KMS-11 (cell line): Measurements from ENCODE around the gene PKD1.
"Not testable (repeated sequence)": the region's sequence is repeated elsewhere in the genome, so short reads cannot be mapped to it uniquely, and the experiment has no call there.

Experiments
- H2AFZ ChIP-seq: fragments of 200-600 bp; sonication (generic); 2 replicates; pipeline ENCODE4 v1.6.1; 2016; ENCODE audit warnings: antibody characterized with exemption, mixed run types, low read depth
- H3K27ac ChIP-seq: fragments of 200-600 bp; sonication (generic); 2 replicates; pipeline ENCODE4 v1.6.1; 2016; ENCODE audit warnings: mild to moderate bottlenecking, mixed run types
- H3K27me3 ChIP-seq: fragments of 200-600 bp; sonication (generic); 2 replicates; pipeline ENCODE4 v1.6.1; 2017; ENCODE audit warnings: mild to moderate bottlenecking, low read depth, mixed run types, moderate library complexity; ENCODE audit not compliant: insufficient read depth
- H3K36me3 ChIP-seq: fragments of 200-600 bp; sonication (generic); 2 replicates; pipeline ENCODE4 v1.6.1; 2017; ENCODE audit warnings: mild to moderate bottlenecking, mixed run types; ENCODE audit not compliant: insufficient read depth
- H3K4me1 ChIP-seq: fragments of 200-600 bp; sonication (generic); 2 replicates; pipeline ENCODE4 v1.6.1; 2016; ENCODE audit warnings: mild to moderate bottlenecking, low read depth, mixed run types; ENCODE audit not compliant: poor library complexity, severe bottlenecking
- H3K4me2 ChIP-seq: fragments of 200-600 bp; sonication (generic); 2 replicates; pipeline ENCODE4 v1.7.0; 2016; ENCODE audit warnings: mild to moderate bottlenecking, mixed run types
- H3K4me3 ChIP-seq: fragments of 200-600 bp; sonication (generic); IDR thresholded peaks from 2 replicates; pipeline ENCODE4 v1.6.1; 2017; ENCODE audit warnings: low read depth, low read length, mixed read lengths; ENCODE audit not compliant: insufficient read depth
- H3K79me2 ChIP-seq: fragments of 200-600 bp; sonication (generic); 2 replicates; pipeline ENCODE4 v1.6.1; 2016; ENCODE audit warnings: low read depth, mixed run types; ENCODE audit not compliant: insufficient read depth
- H3K9ac ChIP-seq: fragments of 200-600 bp; sonication (generic); 2 replicates; pipeline ENCODE4 v1.6.1; 2016; ENCODE audit warnings: mild to moderate bottlenecking, mixed run types
- H4K20me1 ChIP-seq: fragments of 200-600 bp; sonication (generic); 2 replicates; pipeline ENCODE4 v1.6.1; 2016; ENCODE audit warnings: mild to moderate bottlenecking, mixed run types; ENCODE audit not compliant: insufficient read depth

PKD1 gene

DNA sequence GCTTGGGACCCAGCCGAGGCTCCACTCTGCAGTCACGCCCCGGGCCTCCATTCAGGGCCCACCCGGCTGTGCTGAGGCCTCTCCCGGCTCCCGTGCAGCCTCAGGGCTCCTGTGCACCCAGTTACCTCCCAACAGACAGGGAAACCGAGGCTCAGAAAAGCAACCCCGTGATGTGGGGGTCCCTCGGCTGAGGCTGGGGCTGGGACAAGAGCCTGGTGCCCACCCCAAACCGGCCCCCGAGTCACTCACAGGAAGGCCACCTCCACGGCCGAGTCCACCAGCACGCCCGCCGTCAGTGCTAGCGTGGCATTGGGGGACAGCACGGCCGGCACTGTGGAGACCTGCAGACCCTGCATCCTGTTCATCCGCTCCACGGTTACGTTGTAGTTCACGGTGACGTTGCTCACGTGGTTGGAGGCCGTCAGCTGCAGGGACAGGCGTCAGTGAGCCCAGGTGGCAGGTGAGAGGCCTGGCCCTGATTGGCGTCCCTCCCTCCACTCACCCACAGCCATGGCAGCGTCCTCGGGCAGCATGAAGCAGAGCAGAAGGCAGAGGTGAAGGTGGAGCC, 23.1 kb downstream of the PKD1 start:
- H3K4me2 ChIP-seq, H2AFZ ChIP-seq, H3K4me3 ChIP-seq, H3K9ac ChIP-seq, H3K27ac ChIP-seq, H3K79me2 ChIP-seq, H3K27me3 ChIP-seq, H3K4me1 ChIP-seq, H4K20me1 ChIP-seq, H3K36me3 ChIP-seq: not testable (repeated sequence)

DNA sequence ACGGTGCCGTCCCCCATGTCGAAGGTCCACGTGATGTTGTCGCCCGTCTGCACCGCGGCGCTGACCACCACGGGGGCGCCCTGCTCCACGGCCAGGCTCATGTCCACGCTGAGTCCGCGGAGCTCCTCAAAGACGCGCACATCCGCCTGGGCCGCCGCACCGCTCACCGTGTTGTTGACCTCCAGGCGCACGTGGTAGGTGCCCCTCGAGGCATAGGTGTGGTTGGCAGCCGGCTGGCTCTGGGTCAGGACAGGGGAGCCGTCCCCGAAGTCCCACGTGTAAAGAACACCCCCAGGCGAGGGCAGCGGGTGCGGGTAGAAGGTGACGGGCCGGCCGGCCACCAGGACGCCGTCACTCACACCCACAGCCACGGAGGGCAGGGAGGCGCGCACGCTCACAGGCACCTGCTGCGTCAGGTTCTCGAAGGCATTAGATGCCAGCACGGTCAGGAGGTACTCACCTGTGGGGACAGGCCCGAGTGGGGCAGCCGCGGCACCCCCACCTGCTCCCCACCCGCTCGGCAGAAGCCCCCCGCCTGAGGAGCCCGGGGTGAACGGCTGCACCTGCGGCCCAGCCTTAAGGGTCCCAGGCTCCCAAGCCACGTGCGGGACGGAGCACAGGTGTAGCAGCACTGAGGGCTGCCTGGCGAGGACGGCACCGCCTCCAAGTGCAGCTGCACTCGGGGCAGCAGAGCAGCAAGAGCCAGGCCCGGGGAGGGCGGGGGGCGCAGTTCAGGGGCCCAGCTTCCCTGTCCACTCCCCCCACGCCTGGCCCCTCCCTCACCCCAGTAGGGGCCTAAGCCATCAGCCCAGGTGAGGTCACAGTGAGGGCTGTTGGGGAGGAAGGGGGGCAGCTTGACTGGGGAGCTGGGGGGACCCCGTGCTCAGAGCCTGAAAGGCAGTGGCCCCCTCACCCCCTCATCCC, 24.0 kb downstream of the PKD1 start:
- H3K27ac ChIP-seq, H3K4me2 ChIP-seq, H3K9ac ChIP-seq, H3K79me2 ChIP-seq, H3K27me3 ChIP-seq, H3K4me1 ChIP-seq, H2AFZ ChIP-seq, H4K20me1 ChIP-seq, H3K36me3 ChIP-seq, H3K4me3 ChIP-seq: not testable (repeated sequence)

DNA sequence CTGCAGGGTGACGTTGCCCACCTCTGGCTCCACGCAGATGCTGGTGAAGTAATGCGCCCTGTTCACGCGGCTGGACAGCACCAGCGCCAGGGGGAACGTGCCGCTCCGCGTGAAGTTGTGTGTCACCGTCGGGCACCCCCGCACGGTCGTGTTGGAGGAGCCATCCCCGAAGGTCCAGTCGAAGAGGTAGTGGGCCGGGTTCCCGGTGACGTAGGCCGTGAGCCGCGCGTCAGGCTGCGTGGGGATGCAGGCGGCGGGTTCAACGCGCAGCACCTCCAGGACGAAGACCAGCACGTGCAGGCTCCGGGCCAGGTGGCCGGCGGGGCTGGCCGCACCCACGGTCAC, 24.7 kb downstream of the PKD1 start:
- not testable (repeated sequence) for H3K4me2 ChIP-seq, H3K36me3 ChIP-seq, H4K20me1 ChIP-seq, H3K27ac ChIP-seq, H3K4me3 ChIP-seq, H3K4me1 ChIP-seq, H3K27me3 ChIP-seq, H3K79me2 ChIP-seq, H2AFZ ChIP-seq, H3K9ac ChIP-seq

DNA sequence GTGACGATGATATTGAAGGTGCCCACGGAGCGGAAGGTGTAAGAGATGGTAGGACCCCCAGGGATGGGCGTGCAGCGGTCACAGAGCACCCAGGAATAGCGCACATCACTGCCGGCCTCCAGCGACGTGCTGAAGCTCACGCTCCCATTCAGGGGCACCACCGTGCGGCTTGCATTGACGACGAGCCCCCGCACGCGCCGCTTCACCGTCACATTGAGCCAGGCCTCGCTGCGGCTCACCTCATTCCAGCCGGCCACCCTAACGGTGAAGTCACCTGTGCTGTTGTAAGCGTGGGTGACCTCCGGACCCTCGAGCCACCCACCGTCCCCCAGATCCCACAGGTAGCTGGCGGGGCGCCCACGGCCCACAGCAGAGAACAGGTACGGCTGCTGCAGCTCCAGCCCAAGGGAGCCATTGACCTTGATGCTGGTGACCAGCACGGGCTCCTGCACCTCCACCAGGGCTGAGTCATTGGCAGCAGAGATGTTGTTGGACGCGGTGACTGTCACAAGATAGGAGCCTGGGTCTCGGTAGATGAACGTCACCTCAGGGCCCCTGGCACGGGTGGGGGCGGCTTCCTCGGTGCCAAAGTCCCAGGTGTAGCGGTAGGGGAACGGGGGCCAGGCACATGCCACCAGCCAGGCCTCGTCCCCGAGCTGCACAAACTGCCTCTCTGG, 25.2 kb downstream of the PKD1 start:
- H3K27me3 ChIP-seq, H3K9ac ChIP-seq, H4K20me1 ChIP-seq, H3K36me3 ChIP-seq, H3K4me1 ChIP-seq, H3K4me3 ChIP-seq, H3K4me2 ChIP-seq, H3K27ac ChIP-seq, H2AFZ ChIP-seq, H3K79me2 ChIP-seq: not testable (repeated sequence)

DNA sequence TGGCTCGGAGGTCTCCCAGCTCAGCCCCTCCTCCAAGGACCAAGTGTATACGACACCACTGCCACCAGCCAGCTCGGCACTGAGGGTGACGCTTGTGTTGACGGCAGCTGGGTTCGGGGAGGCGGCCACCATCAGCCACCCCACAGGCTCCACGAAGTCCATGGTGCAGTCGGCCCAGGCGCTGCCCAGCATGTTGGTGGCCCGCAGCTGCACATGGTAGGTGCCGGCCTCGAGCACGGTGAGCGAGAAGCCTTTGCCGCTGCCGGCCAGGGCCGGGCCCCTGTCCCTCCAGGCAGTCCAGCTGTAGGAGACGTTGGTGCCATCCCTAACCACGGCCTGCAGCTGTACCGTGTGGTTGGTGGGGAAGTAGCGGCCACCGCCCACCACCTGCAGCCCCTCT, 25.8 kb downstream of the PKD1 start:
- not testable (repeated sequence) for H3K9ac ChIP-seq, H3K4me2 ChIP-seq, H2AFZ ChIP-seq, H3K36me3 ChIP-seq, H3K4me1 ChIP-seq, H3K27ac ChIP-seq, H4K20me1 ChIP-seq, H3K79me2 ChIP-seq, H3K4me3 ChIP-seq, H3K27me3 ChIP-seq

DNA sequence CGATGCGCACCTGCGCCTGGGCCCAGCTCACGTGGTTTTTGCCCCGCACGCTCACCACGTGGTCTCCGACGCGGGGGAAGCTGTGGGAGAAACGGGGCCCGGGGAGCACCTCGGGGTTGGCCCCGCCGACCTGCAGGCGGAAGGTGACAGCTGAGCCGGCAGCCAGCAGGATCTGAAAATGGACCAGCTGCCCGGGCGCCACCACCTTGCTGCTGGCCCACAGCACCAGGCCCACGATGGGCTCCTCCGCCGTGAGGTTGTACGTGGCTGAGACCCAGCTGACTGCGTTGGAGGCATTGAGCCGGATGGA, 26.5 kb downstream of the PKD1 start:
- H3K27me3 ChIP-seq, H3K4me3 ChIP-seq, H3K4me2 ChIP-seq, H3K36me3 ChIP-seq, H2AFZ ChIP-seq, H3K79me2 ChIP-seq, H3K27ac ChIP-seq, H3K9ac ChIP-seq, H3K4me1 ChIP-seq, H4K20me1 ChIP-seq: not testable (repeated sequence)

DNA sequence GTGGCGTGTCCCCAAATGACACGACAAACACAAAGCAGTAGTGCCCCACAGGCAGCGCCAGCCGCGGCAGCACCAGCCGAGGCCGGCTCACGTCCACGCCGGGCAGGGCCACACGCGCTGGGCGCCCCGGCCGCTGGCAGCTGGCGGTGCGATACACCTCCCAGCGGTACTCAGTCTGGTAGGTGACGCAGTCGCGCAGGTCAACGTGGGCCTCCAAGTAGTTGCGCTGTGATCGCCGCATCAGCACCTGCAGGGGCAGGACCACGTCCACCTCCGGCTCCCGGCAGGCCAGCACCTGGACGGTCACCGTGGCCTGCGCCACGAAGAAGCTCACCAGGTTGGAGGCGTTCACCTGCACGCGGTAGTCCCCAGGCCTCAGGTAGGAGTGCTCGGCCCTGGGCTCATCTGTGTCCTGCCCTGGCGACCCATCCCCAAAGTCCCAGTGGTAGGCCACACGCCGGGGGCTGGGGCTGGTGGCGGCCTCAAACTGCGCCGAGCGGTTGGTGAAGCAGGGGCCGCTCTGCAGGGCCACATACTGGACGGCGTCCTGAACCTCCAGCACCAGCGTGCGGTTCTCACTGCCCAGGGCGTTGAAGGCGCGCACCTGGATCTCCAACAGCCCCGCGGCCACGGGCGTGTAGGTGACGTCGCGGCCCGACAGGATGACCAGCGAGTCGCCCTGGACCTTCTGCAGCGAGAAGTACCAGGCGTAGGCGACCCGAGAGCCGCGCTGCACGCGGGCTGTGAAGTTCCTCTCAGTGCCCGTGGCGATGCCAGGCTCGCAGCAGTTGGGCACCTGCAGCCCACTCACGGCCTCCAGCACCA, 27.0 kb downstream of the PKD1 start:
- not testable (repeated sequence) for H3K4me3 ChIP-seq, H3K79me2 ChIP-seq, H3K9ac ChIP-seq, H3K36me3 ChIP-seq, H2AFZ ChIP-seq, H4K20me1 ChIP-seq, H3K4me2 ChIP-seq, H3K27ac ChIP-seq, H3K27me3 ChIP-seq, H3K4me1 ChIP-seq

DNA sequence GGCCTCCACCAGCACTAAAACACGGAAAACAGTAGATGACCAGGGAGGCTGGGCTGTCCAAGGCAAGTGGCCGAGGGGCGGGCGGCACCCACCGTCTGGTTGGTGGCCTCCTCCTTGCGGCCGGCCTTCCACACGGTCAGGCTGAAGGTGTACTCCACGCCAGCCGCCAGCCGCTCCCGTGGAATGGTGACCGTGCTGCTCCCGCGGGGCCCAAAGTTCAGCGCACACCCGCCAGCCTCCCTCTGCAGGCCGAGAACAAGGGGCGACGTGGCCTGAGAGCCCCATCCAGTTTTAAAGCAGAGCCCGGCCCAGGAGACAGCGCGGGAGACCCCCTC, 27.9 kb downstream of the PKD1 start:
- not testable (repeated sequence) for H3K4me1 ChIP-seq, H3K4me2 ChIP-seq, H3K36me3 ChIP-seq, H3K79me2 ChIP-seq, H3K9ac ChIP-seq, H2AFZ ChIP-seq, H3K4me3 ChIP-seq, H3K27ac ChIP-seq, H3K27me3 ChIP-seq, H4K20me1 ChIP-seq

DNA sequence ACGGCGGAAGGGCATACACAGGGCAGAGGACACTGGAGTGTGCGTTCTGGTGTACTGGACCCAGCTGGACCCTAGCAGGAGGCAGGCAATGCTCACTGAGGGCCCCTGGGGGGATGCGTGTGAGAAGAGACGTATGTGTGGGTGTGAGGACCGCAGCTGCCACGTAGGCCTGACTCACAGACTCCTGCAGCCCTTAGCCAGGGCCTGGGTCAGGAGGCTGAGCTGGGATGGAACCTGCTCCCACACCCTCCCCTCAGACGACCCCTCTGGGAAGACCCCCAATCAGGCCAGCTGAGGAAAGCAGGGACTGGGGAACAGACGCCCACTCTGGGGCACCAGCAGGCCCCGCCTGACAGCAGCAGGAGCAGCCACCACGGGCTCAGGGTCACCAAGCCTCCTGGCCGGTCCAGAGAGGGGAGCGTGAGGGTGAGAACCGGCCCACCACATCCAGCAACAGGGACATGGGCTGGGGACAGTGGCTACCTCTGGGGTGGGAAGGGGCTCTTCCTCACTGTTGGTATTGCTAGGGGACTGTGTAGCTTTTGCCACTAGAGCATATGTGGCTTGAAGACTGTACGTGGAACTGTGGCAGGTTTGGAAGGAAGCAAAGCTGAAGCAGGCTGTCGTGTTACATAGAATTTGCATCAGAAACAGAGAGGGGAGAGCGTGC, 28.4 kb downstream of the PKD1 start:
- H3K36me3 ChIP-seq, H3K79me2 ChIP-seq, H3K4me3 ChIP-seq, H2AFZ ChIP-seq, H4K20me1 ChIP-seq, H3K4me2 ChIP-seq, H3K4me1 ChIP-seq, H3K9ac ChIP-seq, H3K27ac ChIP-seq, H3K27me3 ChIP-seq: not testable (repeated sequence)
